OCI-LY7 (cell line): ENCODE data around the gene RAE1. TPM values are rescaled to one million over a fixed set of nuclear protein-coding genes. Genes with fewer than 3 reads are reported as not detected.
A peak's percentile ranks its signal among the peaks of the same experiment; 100 is the strongest.
"Not testable (repeated sequence)": the region's sequence is repeated elsewhere in the genome, so short reads cannot be mapped to it uniquely, and the experiment has no call there.

Source experiments
- BruUV-seq: library from RNA; stranded (reverse); fragments of 400-500 nt; replicated peaks from 2 replicates; lab custom pipeline; 2021; lab: Mats Ljungman, UMichigan
- CTCF ChIA-PET: fragments of 300-600 bp; sonication (Branson Sonifier 250); formaldehyde crosslinking; loops from one replicate; lab custom pipeline; 2022; ENCODE audit warnings: antibody characterized with exemption; ENCODE audit not compliant: unreplicated experiment; lab: Charles Lee
- POLR2A ChIA-PET: fragments of 300-600 bp; sonication (Branson Sonifier 250); formaldehyde crosslinking; loops from one replicate; lab custom pipeline; 2022; ENCODE audit warnings: antibody characterized with exemption; lab: Charles Lee
- DNase-seq: peaks from one replicate; pipeline ENCODE4 v3.0.0-alpha.2; 2015; ENCODE audit warnings: low spot score
- H2AFZ ChIP-seq: fragments of 200-600 bp; sonication (generic), shearing (Covaris generic); 2 replicates; pipeline ENCODE4 v1.6.1; 2014; ENCODE audit warnings: mild to moderate bottlenecking, antibody characterized with exemption, low read length, moderate library complexity
- H3K27ac ChIP-seq: fragments of 200-600 bp; sonication (generic); 2 replicates; pipeline ENCODE4 v1.5.1; 2014; ENCODE audit warnings: mixed run types, low read depth, mild to moderate bottlenecking, moderate library complexity, low read length, inconsistent platforms; ENCODE audit not compliant: poor library complexity, severe bottlenecking
- H3K36me3 ChIP-seq: fragments of 200-600 bp; sonication (generic); 2 replicates; pipeline ENCODE4 v1.6.1; 2014; ENCODE audit warnings: mild to moderate bottlenecking, antibody characterized with exemption, low read length, moderate library complexity, mixed read lengths; ENCODE audit not compliant: insufficient read depth
- H3K4me1 ChIP-seq: fragments of 200-600 bp; sonication (generic); 2 replicates; pipeline ENCODE4 v1.5.1; 2014; ENCODE audit warnings: mild to moderate bottlenecking, low read length; ENCODE audit not compliant: insufficient read depth, poor library complexity, severe bottlenecking
- H3K4me2 ChIP-seq: fragments of 200-600 bp; sonication (generic); 2 replicates; pipeline ENCODE4 v1.6.1; 2014; ENCODE audit warnings: mild to moderate bottlenecking, low read length
- H3K4me3 ChIP-seq: fragments of 200-600 bp; sonication (generic); 2 replicates; pipeline ENCODE4 v1.5.1; 2014; ENCODE audit warnings: mild to moderate bottlenecking, low read depth, low read length; ENCODE audit not compliant: poor library complexity, severe bottlenecking
- H3K79me2 ChIP-seq: fragments of 200-600 bp; sonication (generic); 2 replicates; pipeline ENCODE4 v1.6.1; 2016; ENCODE audit warnings: low read depth, mild to moderate bottlenecking, low read length, moderate library complexity, mixed read lengths; ENCODE audit not compliant: insufficient read depth
- H3K9me2 ChIP-seq: fragments of 200-600 bp; sonication (generic); 2 replicates; pipeline ENCODE4 v1.6.1; 2016; ENCODE audit warnings: mild to moderate bottlenecking, low read length, mixed read lengths; ENCODE audit not compliant: insufficient read depth
- H3K9me3 ChIP-seq: fragments of 200-600 bp; sonication (generic); 2 replicates; pipeline ENCODE4 v1.6.1; 2014; ENCODE audit warnings: mild to moderate bottlenecking, mixed run types, low read length, mixed read lengths
- H4K20me1 ChIP-seq: fragments of 200-600 bp; sonication (generic); 2 replicates; pipeline ENCODE4 v1.6.1; 2014; ENCODE audit warnings: mild to moderate bottlenecking, antibody characterized with exemption, low read length, moderate library complexity, mixed read lengths; ENCODE audit not compliant: insufficient read depth
- CTCF ChIP-seq: fragments of 200-600 bp; sonication (generic); conservative IDR thresholded peaks from 2 replicates; pipeline ENCODE4 v1.5.1; 2014; ENCODE audit warnings: mild to moderate bottlenecking, antibody characterized with exemption, low read length, moderate library complexity, mixed read lengths
- EZH2phosphoT487 ChIP-seq: fragments of 200-600 bp; sonication (generic); IDR thresholded peaks from 2 replicates; pipeline ENCODE4 v1.6.1; 2018; ENCODE audit warnings: low read depth, borderline replicate concordance, mild to moderate bottlenecking, mixed run types, antibody characterized with exemption, low read length, moderate library complexity, mixed read lengths
- intact Hi-C: fragments of 100-400 bp; cut with micrococcal nuclease; formaldehyde crosslinking; loops from one replicate; pipeline ENCODE4 v1.10.0; 2022; ENCODE audit not compliant: unreplicated experiment
- total RNA-seq, 2 experiments: library from RNA; depleted of rRNA in 1 of 2; stranded (reverse); fragments of >200 nt in 1 of 2; shearing (Covaris generic) in 1 of 2; gene quantifications; 2 replicates each; pipeline ENCODE4 v1.2.3, GENCODE V29; 2014 to 2022

RAE1 gene
- total RNA-seq, 2 experiments from 2014 or later, result 55.0 to 57.4 TPM

GRCh38 chr20:57350081-57350710, 859 bp upstream of the RAE1 start:
- no TSS peak for BruUV-seq
- Histone ChIP-seq H3K36me3 (peaks cover 29% of the 10 kb centered on the region), H3K4me3 (no peak overlapping the region), H3K27ac (no peak overlapping the region), H3K9me2 (no peaks in the 10 kb centered on the region), H2AFZ (peak overlapping the region; percentile 45; the same call in 1 of the 2 replicates), H4K20me1 (peaks cover 21% of the 10 kb centered on the region), H3K4me1 (peaks cover 15% of the 10 kb centered on the region), H3K4me2 (no peak overlapping the region), H3K9me3 (no peaks in the 10 kb centered on the region), H3K79me2 (peaks cover 39% of the 10 kb centered on the region)
- TF ChIP-seq CTCF, result no peak
- TF ChIP-seq EZH2phosphoT487, result no peak
- intact Hi-C loops, result no loop called here
- no peak for DNase-seq
- ChIA-PET CTCF (no interaction called here), POLR2A (interaction anchor here (1.1 kb wide), 1 partner anchor 132 kb away, joined by 3 read pairs; no protein-coding TSS in a partner anchor)

- H3K9me2 ChIP-seq, H3K9me3 ChIP-seq, intact Hi-C loops, CTCF ChIA-PET, DNase-seq, BruUV-seq, H2AFZ ChIP-seq, POLR2A ChIA-PET: not testable (repeated sequence)
- H3K27ac ChIP-seq, result peak overlapping the region; percentile 50
- peak overlapping the region; percentile 99; the same call in 1 of the 2 replicates for H3K4me2 ChIP-seq
- H3K79me2 ChIP-seq, result peaks cover 39% of the 10 kb centered on the region
- H3K4me1 ChIP-seq, result peaks cover 15% of the 10 kb centered on the region
- peaks cover 21% of the 10 kb centered on the region for H4K20me1 ChIP-seq
- H3K4me3 ChIP-seq, result peak overlapping the region; percentile 87
- peaks cover 29% of the 10 kb centered on the region for H3K36me3 ChIP-seq
Observed at GRCh38 chr20:57350726-57351041, 371 bp upstream of the RAE1 start.

- Histone ChIP-seq H3K4me1 (peaks cover 15% of the 10 kb centered on the region), H3K79me2 (peaks cover 41% of the 10 kb centered on the region), H3K4me3 (peak overlapping the region; percentile 87), H3K9me3 (no peaks in the 10 kb centered on the region), H2AFZ (no peak overlapping the region), H3K4me2 (peak overlapping the region; percentile 99), H3K36me3 (peaks cover 29% of the 10 kb centered on the region), H3K27ac (no peak overlapping the region), H4K20me1 (peaks cover 21% of the 10 kb centered on the region), H3K9me2 (no peaks in the 10 kb centered on the region)
- no TSS peak for BruUV-seq
- no peak for DNase-seq
- POLR2A ChIA-PET, result interaction anchor here (0.7 to 0.9 kb wide), 2 partner anchors 11 to 39 kb away, joined by 3 to 4 read pairs; partner anchors contain the start of gene RBM38
- intact Hi-C loops, result no loop called here
- TF ChIP-seq CTCF, result no peak
- no peak for TF ChIP-seq EZH2phosphoT487
- CTCF ChIA-PET, result no interaction called here
Observed at GRCh38 chr20:57352305-57352704, 1.2 kb downstream of the RAE1 start.
